Posterior cingulate gyrus (tissue), 11 donors: ENCODE results near the gene OTOP2.
"Not testable (repeated sequence)": the region's sequence is repeated elsewhere in the genome, so short reads cannot be mapped to it uniquely, and the experiment has no call there.

ENCODE experiments used
- DNase-seq, 10 donors: peaks; one replicate each; pipeline versions ENCODE4 v3.0.0 to v3.0.0-alpha.2; 2020 to 2021; ENCODE audit warnings: mixed read lengths in 3 of 10
- intact Hi-C: fragments of 100-400 bp; cut with DNase I; formaldehyde crosslinking; loops from one replicate; pipeline ENCODE4 v1.15.1; 2023

The OTOP2 gene

DNA sequence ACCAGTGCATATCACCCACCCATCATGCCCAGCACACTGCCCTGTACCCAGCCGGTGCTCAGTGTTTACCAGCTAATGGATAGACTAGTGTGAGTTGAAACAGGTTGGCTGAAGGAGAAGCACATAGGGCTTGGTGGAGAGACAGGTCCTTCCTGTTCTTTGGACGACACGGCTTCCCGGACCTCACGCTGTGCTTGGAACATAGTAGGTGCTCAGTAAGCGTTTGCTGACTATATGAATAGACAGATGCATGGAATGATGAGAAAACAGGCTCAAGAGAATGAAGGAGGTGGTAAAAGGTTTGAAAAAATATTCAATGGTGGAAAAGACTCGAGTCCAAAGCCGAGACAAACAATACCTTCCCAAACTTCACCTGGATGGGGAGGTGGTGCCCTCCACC lies 23.9 kb upstream of the OTOP2 start:
- intact Hi-C loops = no loop called here
- no peak for DNase-seq

DNA sequence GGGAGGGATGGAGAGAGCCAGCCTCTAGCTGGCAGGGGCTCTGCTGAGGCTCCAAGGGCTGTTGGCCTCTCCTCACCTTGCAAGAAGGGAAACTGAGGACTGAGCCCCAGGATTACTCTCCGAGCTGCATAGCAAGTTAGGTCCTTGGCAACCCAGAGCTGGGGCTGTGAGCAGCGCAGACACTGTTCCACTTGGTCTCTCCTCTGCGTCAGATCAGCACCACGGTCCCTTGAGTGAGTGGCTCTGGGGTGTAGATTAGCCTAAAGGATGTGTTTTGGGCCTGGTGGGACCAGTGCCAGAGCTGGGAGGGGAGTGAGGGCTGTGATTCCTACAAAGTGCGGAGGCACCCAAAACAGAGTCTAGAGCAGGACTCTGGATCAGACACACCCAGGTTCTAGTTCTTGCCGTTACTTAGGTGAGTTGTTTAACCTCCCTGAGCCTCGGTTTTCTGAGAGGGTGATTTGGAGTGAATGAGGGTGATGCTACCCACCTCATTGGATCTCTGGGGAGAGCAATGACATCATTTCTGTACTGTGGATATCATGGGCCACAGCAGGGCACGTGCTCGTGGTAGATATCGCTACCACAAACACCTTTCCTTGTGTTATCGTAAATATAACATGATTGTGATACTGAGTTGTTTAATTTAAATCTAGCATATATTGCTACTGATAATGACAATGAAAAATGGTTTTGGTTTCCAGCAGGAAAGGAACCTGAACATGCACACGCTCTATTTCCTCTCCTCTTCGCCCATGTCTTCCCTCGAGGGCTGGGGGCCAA lies 22.5 kb upstream of the OTOP2 start:
- intact Hi-C loops = no loop called here
- DNase-seq = no peak

DNA sequence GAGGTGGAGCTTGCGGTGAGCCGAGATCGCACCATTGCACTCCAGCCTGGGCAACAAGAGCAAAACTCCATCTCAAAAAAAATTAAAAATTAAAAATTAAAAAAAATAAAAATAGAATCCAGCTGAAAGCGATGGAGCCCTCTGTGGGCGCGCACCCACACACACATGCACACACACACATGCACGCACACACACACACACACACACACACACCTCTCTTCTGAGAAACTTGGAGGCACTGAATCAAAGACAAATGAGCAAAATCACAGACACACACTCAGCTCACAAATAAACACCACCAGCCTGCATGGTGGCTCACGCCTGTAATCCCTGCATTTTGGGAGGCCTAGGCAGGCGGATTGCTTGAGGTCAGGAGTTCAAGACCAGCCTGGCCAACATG lies 21.0 kb upstream of the OTOP2 start:
- DNase-seq = no peak
- intact Hi-C loops = no loop called here

DNA sequence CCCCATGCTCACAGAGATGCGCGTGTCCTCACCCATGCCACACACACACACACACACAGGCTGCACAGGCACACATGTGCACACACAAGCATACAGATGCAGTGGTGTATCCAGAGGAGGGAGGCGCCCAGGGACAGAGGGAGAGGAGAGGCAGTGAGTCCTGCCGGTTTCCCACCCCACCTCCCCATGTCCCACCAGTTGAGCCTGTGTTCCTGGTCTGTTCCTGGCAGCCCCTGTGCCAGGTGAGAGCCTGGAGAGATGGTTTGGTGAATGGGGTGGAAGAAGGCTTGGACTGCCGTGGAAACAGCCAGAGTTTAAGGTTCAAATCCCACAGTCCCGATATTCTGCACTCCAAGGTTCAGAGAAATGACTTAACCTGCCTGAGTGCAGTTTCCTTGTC lies 20.4 kb upstream of the OTOP2 start:
- peak in 1 of 10 donors; percentile 23 for DNase-seq
- intact Hi-C loops = no loop called here

DNA sequence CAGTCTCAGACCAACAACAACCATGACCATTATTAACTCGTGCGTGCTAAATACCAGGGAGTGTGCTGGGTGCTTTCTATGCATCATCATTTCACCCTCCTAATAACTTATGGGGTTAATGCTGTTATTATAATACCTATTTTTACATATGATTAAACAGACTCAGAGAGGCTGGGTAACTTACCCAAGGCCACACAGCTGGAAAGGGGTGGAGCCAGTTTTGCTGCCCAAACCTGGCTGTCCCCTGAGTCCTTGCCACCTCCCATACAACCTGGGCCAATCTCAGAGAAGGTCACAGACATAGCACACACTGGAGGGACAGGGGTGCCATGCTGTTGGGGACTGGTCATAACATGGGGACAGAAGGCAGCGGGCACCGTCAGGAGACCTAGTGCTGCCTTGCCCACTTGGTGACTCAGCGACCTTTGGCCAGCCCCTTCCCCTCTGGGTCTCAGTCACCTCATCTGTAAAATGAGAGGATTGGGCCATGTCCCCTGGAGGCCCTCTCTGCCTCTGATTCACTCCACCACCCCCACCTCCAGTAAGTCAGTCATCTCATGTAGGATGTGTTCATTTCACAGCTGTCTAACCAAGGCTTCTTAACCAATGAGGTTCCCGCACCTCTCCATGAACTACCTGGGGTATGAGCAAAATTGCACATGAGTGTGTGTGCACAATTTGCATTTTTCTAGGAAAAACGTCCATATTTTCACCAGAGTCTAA lies 19.2 kb upstream of the OTOP2 start:
- intact Hi-C loops = no loop called here
- peak in 1 of 10 donors; percentile 40 for DNase-seq

DNA sequence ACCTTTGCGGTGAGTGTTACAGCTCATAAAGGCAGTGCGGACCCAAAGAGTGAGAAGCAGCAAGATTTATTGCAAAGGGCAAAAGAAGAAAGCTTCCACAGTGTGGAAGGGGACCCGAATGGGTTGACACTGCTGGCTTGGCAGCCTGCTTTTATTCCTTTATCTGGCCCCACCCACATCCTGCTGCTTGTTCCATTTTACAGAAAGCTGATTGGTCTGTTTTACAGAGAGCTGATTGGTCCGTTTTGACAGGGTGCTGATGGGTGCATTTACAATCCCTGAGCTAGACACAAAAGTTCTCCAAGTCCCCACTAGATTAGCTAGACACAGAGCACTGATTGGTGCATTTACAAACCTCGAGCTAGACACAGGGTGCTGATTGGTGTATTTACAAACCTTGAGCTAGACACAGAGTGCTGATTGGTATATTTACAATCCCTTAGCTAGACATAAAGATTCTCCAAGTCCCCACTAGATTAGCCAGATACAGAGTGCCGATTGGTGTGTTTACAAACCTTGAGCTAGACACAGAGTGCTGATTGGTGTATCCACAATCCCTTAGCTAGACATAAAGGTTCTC lies 17.8 kb upstream of the OTOP2 start:
- intact Hi-C loops = not testable (repeated sequence)
- peak in 1 of 10 donors; percentile 8 for DNase-seq

DNA sequence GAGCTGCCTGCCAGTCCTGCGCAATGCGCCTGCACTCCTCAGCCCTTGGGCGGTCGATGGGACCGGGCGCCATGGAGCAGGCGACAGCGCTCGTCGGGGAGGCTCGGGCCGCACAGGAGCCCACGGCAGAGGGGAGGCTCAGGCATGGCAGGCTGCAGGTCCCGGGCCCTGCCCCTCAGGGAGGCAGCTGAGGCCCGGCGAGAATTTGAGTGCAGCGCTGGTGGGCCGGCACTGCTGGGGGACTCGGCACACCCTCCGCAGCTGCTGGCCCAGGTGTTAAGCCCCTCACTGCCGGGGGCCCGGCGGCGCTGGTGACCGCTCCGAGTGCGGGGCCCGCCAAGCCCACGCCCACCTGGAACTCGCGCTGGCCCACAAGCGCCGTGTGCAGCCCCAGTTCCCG lies 17.1 kb upstream of the OTOP2 start:
- intact Hi-C loops = no loop called here

DNA sequence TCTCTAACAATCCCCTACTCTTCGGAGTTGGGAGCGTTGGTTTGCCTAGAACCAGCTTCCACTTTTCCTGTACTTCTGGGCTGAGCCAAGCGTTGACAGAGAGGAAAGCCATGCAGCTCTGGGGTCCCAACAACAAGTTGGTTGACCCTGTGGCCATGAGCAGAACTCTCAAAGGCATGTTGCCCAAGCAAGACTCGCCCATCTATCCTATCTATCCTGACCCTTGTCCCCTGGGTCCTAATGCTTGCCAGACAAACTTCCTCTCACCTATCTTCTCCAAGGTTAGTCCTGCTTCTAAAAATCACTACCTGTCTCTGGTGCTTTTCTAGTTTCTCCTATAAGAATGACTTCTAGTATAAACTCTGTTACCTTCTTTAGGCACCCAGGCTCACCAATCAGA lies 15.0 kb upstream of the OTOP2 start:
- intact Hi-C loops = not testable (repeated sequence)
- DNase-seq = peak in 1 of 10 donors; percentile 33

More for the DNA sequence above, 17.1 kb upstream of the OTOP2 start:
- DNase-seq = no peak

DNA sequence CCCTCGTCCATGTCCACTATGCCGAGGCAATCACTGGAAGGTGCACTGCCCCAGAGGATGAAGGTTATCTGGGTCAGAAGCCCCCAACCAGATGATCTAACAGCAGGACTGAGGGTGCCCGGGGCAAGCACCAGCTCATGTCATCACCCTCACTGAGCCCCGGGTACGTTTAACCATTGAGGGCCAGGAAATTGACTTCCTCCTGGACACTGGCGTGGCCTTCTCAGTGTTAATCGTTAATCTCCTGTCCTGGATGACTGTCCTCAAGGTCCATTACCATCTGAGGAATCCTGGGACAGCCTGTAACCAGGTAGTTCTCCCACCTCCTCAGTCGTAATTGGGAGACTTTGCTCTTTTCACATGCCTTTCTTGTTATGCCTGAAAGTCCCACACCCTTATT lies 12.7 kb upstream of the OTOP2 start:
- intact Hi-C loops, DNase-seq: not testable (repeated sequence)

DNA sequence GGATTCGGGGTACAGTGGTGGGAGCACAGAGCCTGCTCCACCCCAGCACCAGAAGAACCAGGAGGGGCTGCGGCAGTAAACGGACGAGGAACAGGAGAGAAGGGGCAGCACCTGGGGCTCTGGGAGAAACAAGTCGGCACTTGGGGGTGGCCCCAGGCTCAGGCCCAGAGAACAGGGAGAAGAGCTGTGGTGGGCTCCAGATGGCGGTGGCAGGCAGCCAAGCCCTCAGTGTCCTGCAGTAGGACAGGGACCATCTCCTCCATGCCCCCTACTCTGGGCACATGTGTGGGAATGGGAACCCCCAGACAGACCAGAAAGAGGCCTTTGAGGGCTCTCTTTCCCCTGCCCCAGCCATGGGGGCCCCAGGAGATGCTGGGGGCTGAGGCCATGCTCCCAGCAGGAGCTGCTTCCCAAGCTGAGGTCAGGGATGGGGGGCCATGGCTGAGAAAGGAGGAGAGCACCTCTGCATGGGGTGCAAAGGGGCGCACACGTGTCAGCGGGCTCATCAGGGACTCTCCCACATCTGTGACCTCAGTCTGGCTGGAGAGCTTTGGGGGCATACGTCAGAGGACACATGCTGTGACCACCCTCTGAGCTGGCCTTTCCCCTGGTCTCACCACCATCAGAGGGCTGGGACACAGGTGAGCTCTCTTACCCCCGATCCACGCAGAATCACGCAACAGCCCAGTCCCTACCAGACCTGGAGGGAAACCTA lies 7.8 kb upstream of the OTOP2 start:
- peak in 1 of 10 donors; percentile 34 for DNase-seq
- intact Hi-C loops = no loop called here

DNA sequence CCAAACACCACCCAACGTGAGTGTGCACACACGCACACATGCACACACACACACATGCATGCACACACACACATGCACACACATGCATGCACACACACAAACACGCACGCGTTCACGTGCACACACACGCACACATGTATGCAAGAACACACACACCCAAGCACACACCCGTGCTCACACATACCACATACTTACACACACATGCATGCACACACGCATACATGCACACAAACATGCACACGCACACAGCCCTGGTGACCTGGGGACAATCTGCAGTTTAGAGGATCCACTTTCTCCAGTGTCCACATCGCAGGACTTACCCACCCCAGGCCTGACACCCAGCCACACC lies 7.2 kb upstream of the OTOP2 start:
- intact Hi-C loops = no loop called here
- DNase-seq = peak in 1 of 10 donors; percentile 31

DNA sequence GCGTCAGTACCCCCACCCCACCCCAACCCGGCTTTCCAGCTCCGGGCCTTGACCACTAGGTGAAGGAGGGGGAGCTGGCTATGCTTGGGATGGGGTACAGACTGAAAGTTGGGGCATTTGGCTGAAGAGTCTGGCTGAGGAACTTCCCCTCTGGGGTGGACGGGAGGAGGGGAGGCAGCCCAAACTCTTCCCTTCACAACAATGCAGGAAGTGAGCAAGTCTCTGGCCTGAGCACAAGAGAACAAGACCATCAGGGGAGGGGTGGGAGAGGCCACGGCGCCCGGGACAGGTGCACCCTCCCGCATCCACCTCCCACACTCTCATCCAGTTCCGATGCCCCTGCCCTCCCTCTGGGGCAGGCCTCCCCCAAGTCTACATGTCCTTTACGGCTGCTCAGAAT lies 6.6 kb upstream of the OTOP2 start:
- intact Hi-C loops = no loop called here

DNA sequence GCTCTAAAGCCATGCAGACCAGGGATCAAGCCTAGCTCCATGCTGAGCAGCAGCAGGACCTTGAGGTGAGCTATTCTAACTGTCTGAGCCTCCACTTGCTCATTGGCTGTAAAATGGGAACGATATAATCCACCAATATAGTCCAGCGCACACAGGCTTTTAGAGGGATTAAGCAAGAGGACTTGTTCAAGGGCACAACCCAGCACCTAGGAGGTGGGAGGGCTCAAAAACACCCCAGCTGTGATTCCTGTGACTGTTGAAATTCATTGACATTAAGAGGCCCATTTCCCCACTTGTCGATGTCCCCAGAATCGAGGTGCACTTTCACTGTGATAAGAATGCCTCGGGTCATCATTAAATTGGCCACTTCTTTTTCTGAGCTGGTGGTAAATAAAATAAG lies 5.2 kb upstream of the OTOP2 start:
- DNase-seq = no peak
- intact Hi-C loops = no loop called here

More for the DNA sequence above, 6.6 kb upstream of the OTOP2 start:
- DNase-seq = no peak

DNA sequence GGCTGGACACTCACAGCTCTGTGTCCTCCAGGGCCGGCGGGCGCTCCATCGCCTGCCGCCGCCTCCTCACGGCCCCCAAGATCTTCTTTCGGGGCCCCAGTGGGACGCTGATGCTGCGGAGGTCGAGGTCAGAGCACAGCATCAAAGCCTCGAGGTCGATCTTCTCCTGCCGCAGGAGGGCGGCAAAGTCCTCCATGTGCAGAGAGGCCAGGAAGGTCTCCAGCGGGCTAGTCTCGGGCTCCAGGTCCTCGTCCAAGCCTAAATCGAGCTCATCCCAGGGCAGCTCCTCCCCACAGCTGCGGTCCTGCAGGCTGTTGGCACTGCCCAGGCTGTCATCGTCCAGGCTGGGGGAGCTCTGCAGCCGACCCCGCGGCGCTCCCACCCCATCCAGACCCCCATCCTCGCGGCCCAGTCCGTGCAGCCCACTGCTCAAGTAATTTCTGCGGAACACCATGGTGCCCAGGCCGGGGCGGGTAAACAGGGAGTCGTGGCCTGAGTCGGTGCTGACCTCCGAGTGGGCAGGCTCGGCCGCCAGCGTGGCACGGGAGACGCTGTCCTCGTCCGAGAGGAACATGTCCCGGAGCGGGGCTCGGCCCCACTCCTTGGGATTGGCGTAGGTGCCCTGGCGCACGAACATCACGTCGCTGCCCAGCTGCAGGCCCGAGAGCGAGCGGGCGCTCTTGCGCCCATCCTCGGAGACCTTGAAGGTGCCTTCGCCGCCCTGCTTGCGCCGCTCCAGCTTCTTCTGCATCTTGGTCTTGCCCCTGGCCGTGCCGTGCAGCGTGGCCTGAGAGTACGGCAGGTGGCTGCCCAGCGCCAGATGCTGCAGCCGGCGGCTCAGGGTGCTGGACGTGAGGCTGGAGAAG lies 4.4 kb upstream of the OTOP2 start:
- no peak for DNase-seq
- intact Hi-C loops = no loop called here

DNA sequence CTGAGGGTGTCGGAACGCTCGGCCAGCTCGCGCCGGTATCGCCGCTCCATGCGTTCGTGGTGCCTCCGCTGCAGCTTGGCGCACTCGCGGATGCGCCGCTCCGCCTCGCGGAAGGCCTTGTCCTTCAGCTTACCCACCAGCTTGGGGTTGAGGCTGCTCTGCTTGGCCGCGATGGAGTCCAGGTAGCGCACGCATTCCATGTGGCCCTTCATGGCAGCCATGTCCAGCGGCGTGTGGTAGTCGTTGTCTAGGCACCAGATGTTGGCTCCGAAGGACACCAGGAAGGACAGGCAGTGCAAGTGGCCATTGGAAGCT lies 3.8 kb upstream of the OTOP2 start:
- intact Hi-C loops = no loop called here
- DNase-seq = no peak

DNA sequence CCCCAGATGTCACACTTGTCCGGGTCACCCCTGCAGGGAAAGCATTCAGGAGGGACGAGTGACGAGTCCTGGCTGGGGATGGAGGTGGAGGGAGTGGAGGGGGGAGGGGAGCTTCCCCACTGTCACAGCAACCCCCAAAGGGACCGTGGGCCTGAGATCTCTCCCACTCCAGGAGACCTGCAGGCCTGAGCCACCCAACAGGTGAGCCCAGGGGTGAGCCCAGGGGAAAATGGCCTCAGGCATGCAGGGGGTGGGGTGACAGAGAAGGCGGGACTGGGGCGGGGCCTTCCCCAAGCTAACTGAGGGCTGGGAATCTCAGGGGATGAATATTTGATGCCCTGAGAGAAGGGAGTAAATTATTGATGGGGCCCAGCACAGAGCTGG lies 3.4 kb upstream of the OTOP2 start:
- intact Hi-C loops = no loop called here
- DNase-seq = no peak

DNA sequence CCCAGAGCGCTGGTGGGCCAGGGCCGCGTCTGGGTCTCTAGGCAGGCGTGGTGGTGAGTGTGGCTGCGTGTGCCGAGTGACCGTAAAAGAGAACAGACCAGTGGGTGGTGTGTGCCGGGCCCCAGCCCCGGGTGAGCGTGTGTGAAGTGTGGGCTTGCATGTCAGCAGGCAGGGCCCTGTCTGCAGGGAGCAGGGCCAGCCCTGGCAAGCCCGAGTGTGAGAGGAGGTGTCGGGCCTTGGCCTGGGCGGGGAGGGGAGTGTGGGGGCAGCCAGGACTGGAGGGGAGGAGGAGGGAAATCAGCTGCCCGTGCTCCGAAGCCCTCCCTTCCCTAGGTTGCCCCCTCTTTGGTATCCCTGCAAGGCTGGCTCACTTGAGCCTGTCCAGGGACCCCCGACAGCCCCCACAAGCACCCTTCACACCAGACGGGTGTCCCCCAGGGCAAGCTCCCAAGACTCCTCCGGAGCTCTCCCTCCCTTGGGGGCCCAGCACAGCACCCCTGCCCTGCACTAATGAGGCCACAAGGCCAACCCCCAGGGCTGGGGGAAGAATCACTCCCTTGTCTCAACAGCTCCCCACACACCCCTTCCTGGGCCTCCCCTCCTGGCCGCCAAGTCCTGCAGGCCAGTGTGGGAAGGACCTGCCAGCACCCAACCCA lies 2.9 kb upstream of the OTOP2 start:
- DNase-seq = peak in 1 of 10 donors; percentile 46
- intact Hi-C loops = no loop called here

DNA sequence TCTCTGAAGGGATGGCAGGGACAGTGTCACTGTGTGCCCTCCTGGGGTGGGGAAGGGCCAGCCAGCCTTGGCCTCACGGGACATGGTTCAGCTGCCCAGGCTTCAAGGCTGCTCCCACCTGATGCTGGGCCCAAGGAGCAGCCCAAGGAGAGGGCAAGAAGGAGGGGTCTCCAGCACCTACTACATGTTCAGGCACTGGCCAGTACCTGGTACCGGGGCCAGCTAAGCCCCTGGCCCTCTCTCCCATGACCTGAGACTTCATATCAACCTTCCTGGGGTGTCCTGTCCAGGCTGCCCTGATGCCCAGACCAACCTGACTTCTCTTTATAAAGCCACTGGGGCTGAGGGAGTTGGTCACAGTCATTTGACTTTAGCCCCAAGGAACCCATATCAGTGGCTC lies 2.3 kb upstream of the OTOP2 start:
- DNase-seq = peak in 1 of 10 donors; percentile 44
- intact Hi-C loops = no loop called here

DNA sequence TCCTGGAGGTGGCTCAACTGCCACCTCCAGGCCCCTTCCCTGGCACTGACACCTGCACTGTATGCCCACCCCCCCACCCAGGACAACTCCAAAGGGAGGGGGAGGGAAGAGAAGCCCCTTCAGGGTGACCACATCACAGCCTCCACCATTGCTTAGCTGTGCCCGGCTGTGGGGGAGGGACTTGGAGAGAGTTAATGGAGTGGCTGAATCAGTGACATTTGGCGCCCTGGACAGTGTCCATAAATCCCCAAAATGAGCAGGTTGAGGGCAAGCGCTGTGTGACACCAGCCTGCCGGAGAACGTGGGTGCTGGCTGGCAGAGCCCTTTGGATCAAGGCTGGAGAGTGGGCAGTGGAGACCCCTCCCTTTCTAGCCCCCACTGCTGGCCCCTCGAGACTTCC lies 1.9 kb upstream of the OTOP2 start:
- peak in 2 of 10 donors; percentile 19 to 40 for DNase-seq
- intact Hi-C loops = no loop called here
